A673 (cell line): ENCODE data around the gene OR6C76. TPM values are rescaled to one million over a fixed set of nuclear protein-coding genes. Genes with fewer than 3 reads are reported as not detected.

ENCODE experiments used
- BruUV-seq: library from RNA; stranded (reverse); fragments of 400-500 nt; replicated peaks from 2 replicates; lab custom pipeline; 2021; lab: Mats Ljungman, UMichigan
- CTCF ChIA-PET: fragments of 300-600 bp; sonication (Branson Sonifier 250); formaldehyde crosslinking; loops from one replicate; lab custom pipeline; 2022; ENCODE audit warnings: antibody characterized with exemption; lab: Charles Lee
- POLR2A ChIA-PET: fragments of 300-600 bp; sonication (Branson Sonifier 250); formaldehyde crosslinking; loops from one replicate; lab custom pipeline; 2022; ENCODE audit warnings: antibody characterized with exemption; ENCODE audit not compliant: low non-redundant PET; lab: Charles Lee
- DNase-seq: peaks from one replicate; pipeline ENCODE4 v3.0.0-alpha.2; 2015; ENCODE audit warnings: low spot score
- H3K27ac ChIP-seq: fragments of 200-600 bp; sonication (generic); 2 replicates; pipeline ENCODE4 v1.5.1; 2016; ENCODE audit warnings: mixed run types, low read depth, mild to moderate bottlenecking, mixed read lengths, antibody characterized with exemption, low read length; ENCODE audit not compliant: poor library complexity, severe bottlenecking
- H3K27me3 ChIP-seq: fragments of 200-600 bp; sonication (generic); replicated peaks from 2 replicates; pipeline ENCODE4 v1.6.1; 2017; ENCODE audit warnings: mixed run types, low read depth, mild to moderate bottlenecking, mixed read lengths, antibody characterized with exemption, low read length; ENCODE audit not compliant: insufficient read depth, poor library complexity
- H3K36me3 ChIP-seq: fragments of 200-600 bp; sonication (generic); 2 replicates; pipeline ENCODE4 v1.6.1; 2016; ENCODE audit warnings: mixed run types, mild to moderate bottlenecking, mixed read lengths, antibody characterized with exemption, low read length; ENCODE audit not compliant: insufficient read depth, poor library complexity, severe bottlenecking
- H3K4me1 ChIP-seq: fragments of 200-600 bp; sonication (generic); 2 replicates; pipeline ENCODE4 v1.6.1; 2017; ENCODE audit warnings: mixed run types, mild to moderate bottlenecking, mixed read lengths, antibody characterized with exemption, low read length; ENCODE audit not compliant: insufficient read depth, poor library complexity, severe bottlenecking
- H3K4me3 ChIP-seq: fragments of 200-600 bp; sonication (generic); 2 replicates; pipeline ENCODE4 v1.5.1; 2016; ENCODE audit warnings: low read depth, mixed run types, mild to moderate bottlenecking, mixed read lengths, low read length; ENCODE audit not compliant: poor library complexity, severe bottlenecking
- H3K9me3 ChIP-seq: fragments of 200-600 bp; sonication (generic); 2 replicates; pipeline ENCODE4 v1.6.1; 2016; ENCODE audit warnings: mixed run types, low read depth, mild to moderate bottlenecking, mixed read lengths, antibody characterized with exemption, low read length; ENCODE audit not compliant: poor library complexity, severe bottlenecking
- EZH2 ChIP-seq: fragments of 200-600 bp; sonication (generic); IDR thresholded peaks from 2 replicates; pipeline ENCODE4 v1.6.1; 2017; ENCODE audit warnings: borderline replicate concordance, low read depth, mild to moderate bottlenecking, mixed read lengths, antibody characterized with exemption, low read length; ENCODE audit not compliant: poor library complexity, severe bottlenecking
- intact Hi-C: fragments of 100-400 bp; cut with micrococcal nuclease; formaldehyde crosslinking; loops from one replicate; pipeline ENCODE4 v1.10.0; 2022; ENCODE audit not compliant: unreplicated experiment
- total RNA-seq: library from RNA; stranded (reverse); gene quantifications from 2 replicates; pipeline ENCODE4 v1.2.3, GENCODE V29; 2021
- TF ChIP-seq, protein P1 (sequence below): fragments of 300-800, 200-600 bp; sonication (generic); conservative IDR thresholded peaks from 2 replicates; pipeline ENCODE4 v1.5.1; 2017; ENCODE audit warnings: low read depth, mild to moderate bottlenecking, antibody characterized with exemption, low read length, moderate library complexity, mixed read lengths

OR6C76 gene
- total RNA-seq, 1 experiment from 2014 or later, result not detected

DNA sequence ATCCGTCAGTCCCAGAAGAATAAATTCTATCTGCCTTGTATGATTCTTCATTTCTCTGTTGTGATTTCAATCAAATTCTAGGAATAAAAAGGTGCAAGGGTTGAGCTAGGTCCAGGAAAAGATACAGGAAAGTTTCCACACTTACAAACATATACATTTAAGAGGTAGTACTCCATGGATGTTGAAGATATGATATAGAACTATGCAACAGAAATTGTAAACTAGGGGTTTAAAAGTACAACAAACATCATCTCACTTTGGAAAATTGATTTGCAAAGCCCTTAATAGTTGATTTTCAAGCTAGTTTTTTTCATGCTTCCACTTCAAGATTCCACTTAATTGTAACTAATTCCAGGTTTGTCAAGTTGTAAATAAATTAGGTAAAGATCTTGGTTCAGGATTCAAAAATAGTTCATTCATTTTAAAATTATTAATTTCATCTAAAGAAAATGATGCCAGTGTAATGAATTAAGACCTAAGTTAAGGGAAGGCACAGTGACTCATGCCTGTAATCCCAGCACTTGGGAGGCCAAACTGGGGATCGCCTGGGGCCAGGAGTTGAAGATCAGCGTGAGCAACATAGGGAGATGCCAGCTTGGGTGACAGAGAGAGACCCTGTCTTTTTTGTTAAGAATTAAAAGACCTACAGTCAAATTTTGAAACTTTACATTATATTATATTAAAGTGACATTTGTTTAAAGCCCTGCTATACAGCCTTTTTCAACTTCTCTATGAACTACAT, 44.2 kb downstream of the OR6C76 start, which contains the start of gene OR6C70:
OR6C70 (minus strand) TSS at position 51 of the 742 bp plus-strand sequence; CDS start at position 51, 0 bp downstream.
- H3K27ac ChIP-seq, result no peak within 1 kb of the TSS
- peaks cover 66% of the 10 kb centered on the region for H3K27me3 ChIP-seq
- H3K4me1 ChIP-seq, result no peaks in the 10 kb centered on the region
- BruUV-seq, result no TSS peak
- ChIA-PET POLR2A (no interaction called here), CTCF (no interaction called here)
- no peak within 1 kb of the TSS for H3K4me3 ChIP-seq
- H3K36me3 ChIP-seq, result no peaks in the 10 kb centered on the region
- no peak for DNase-seq
- TF ChIP-seq, protein P1, sequence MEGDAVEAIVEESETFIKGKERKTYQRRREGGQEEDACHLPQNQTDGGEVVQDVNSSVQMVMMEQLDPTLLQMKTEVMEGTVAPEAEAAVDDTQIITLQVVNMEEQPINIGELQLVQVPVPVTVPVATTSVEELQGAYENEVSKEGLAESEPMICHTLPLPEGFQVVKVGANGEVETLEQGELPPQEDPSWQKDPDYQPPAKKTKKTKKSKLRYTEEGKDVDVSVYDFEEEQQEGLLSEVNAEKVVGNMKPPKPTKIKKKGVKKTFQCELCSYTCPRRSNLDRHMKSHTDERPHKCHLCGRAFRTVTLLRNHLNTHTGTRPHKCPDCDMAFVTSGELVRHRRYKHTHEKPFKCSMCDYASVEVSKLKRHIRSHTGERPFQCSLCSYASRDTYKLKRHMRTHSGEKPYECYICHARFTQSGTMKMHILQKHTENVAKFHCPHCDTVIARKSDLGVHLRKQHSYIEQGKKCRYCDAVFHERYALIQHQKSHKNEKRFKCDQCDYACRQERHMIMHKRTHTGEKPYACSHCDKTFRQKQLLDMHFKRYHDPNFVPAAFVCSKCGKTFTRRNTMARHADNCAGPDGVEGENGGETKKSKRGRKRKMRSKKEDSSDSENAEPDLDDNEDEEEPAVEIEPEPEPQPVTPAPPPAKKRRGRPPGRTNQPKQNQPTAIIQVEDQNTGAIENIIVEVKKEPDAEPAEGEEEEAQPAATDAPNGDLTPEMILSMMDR, result no peak
- TF ChIP-seq EZH2, result no peak
- no peaks in the 10 kb centered on the region for H3K9me3 ChIP-seq
- intact Hi-C loops, result no loop called here

DNA sequence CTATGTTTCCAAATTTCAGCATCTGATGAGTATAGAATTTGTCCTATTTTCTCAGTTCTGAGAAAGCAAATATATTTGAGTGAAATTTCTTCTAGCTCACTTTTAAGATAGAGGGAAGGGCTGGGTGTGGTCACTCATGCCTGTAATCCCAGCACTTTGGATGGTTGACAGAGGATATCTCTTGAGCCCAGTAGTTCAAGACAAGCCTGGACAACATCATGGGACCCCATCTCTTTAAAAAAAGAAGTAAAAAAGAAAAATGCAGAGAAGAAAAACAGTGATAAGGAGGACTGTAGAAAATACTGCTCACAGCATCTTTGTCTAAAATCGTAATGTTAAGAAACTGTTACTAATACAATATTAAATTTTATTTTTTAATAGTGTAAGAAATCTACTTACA, 46.2 kb downstream of the OR6C76 start:
- POLR2A ChIA-PET, result no interaction called here

More for the DNA sequence above, 46.2 kb downstream of the OR6C76 start:
- TF ChIP-seq, protein P1, result no peak
- TF ChIP-seq EZH2, result no peak
- intact Hi-C loops, result no loop called here
- Histone ChIP-seq H3K36me3 (no peaks in the 10 kb centered on the region), H3K9me3 (no peaks in the 10 kb centered on the region), H3K27ac (no peak overlapping the region), H3K4me1 (no peaks in the 10 kb centered on the region), H3K27me3 (peaks cover 61% of the 10 kb centered on the region), H3K4me3 (no peak overlapping the region)
- no peak for DNase-seq
- BruUV-seq, result no TSS peak
- CTCF ChIA-PET, result no interaction called here

Other genes starting within 250 kb of the OR6C76 start
- not detected in 2 replicates for gene OR10A7, start 205.2 kb upstream of the OR6C76 start, total RNA-seq
- not detected in 2 replicates for gene OR6C74, start 181.6 kb upstream of the OR6C76 start, total RNA-seq
- not detected in 2 replicates for gene OR6C6, start 129.7 kb upstream of the OR6C76 start, total RNA-seq
- gene OR6C1, start 111.9 kb upstream of the OR6C76 start, total RNA-seq, result not detected in 2 replicates
- not detected in 2 replicates for gene OR6C3, start 95.5 kb upstream of the OR6C76 start, total RNA-seq
- not detected in 2 replicates for gene OR6C75, start 63.3 kb upstream of the OR6C76 start, total RNA-seq
- gene OR6C65, start 25.7 kb upstream of the OR6C76 start, total RNA-seq, result not detected in 2 replicates
- not detected in 2 replicates for gene OR6C2, start 17.8 kb downstream of the OR6C76 start, total RNA-seq
- not detected in 2 replicates for gene OR6C70, start 43.9 kb downstream of the OR6C76 start, total RNA-seq
- gene OR6C68, start 66.1 kb downstream of the OR6C76 start, total RNA-seq, result not detected in 2 replicates
- gene OR6C4, start 123.3 kb downstream of the OR6C76 start, total RNA-seq, result not detected in 2 replicates
- gene OR2AP1, start 146.2 kb downstream of the OR6C76 start, total RNA-seq, result not detected in 2 replicates
- gene OR10P1, start 210.6 kb downstream of the OR6C76 start, total RNA-seq, result not detected in 2 replicates